C4-2B (cell line): Measurements from ENCODE around the gene SYTL4.
"Not testable (repeated sequence)": the region's sequence is repeated elsewhere in the genome, so short reads cannot be mapped to it uniquely, and the experiment has no call there.

ENCODE experiments used
- H3K27ac ChIP-seq: fragments of 450-650 bp; 2 replicates; pipeline ENCODE4 v1.5.1; 2017
- CTCF ChIP-seq: fragments of 450-650 bp; conservative IDR thresholded peaks from 2 replicates; pipeline ENCODE4 v1.5.1; 2017; ENCODE audit warnings: mild to moderate bottlenecking
- ZFX ChIP-seq: fragments of 450-650 bp; IDR thresholded peaks from 2 replicates; pipeline ENCODE4 v1.6.1; 2017

The SYTL4 gene

GRCh38 chrX:100731441-100732281 is at the start of gene SYTL4:
Gene SYTL4 (minus strand): TSS chrX:100732121. CDS start chrX:100702037, 30,084 bp downstream.
- peak within 1 kb of the TSS; percentile 54 for H3K27ac ChIP-seq
- TF ChIP-seq ZFX (no peak), CTCF (no peak)

GRCh38 chrX:100769439-100769838 is 37.5 kb upstream of the SYTL4 start:
- H3K27ac ChIP-seq: not testable (repeated sequence)

GRCh38 chrX:100768679-100769338 is 36.9 kb upstream of the SYTL4 start:
- no peak for TF ChIP-seq ZFX
- peak; percentile 97 for TF ChIP-seq CTCF
- no peak overlapping the region for H3K27ac ChIP-seq

- H3K27ac ChIP-seq: no peak overlapping the region
- no peak for TF ChIP-seq CTCF
- no peak for TF ChIP-seq ZFX
These were observed 19.0 kb upstream of the SYTL4 start for GRCh38 chrX:100750883-100751282.

GRCh38 chrX:100748108-100748507 is 16.2 kb upstream of the SYTL4 start:
- TF ChIP-seq ZFX: no peak
- TF ChIP-seq CTCF: no peak

GRCh38 chrX:100747703-100748102 is 15.8 kb upstream of the SYTL4 start:
- TF ChIP-seq ZFX (no peak), CTCF (no peak)
- H3K27ac ChIP-seq: no peak overlapping the region

More at GRCh38 chrX:100748108-100748507, 16.2 kb upstream of the SYTL4 start:
- no peak overlapping the region for H3K27ac ChIP-seq

GRCh38 chrX:100747090-100747489 is 15.2 kb upstream of the SYTL4 start:
- no peak overlapping the region for H3K27ac ChIP-seq
- TF ChIP-seq ZFX (no peak), CTCF (no peak)
